Ishikawa (cell line): ENCODE results near the gene DLL3.

Experiments
- CEBPB ChIP-seq: IDR thresholded peaks from 2 replicates; pipeline ENCODE4 v1.6.1; 2012
- CREB1 ChIP-seq: IDR thresholded peaks from 2 replicates; pipeline ENCODE4 v1.6.1; 2012; ENCODE audit warnings: low read depth
- EGR1 ChIP-seq: IDR thresholded peaks from 2 replicates; pipeline ENCODE4 v1.6.1; 2012
- EP300 ChIP-seq: IDR thresholded peaks from 2 replicates; pipeline ENCODE4 v1.6.1; 2012; ENCODE audit warnings: borderline replicate concordance
- FOXM1 ChIP-seq: IDR thresholded peaks from 2 replicates; pipeline ENCODE4 v1.6.1; 2012; ENCODE audit warnings: low read depth, borderline replicate concordance
- MAX ChIP-seq: IDR thresholded peaks from 2 replicates; pipeline ENCODE4 v1.6.1; 2012
- NFIC ChIP-seq: IDR thresholded peaks from 2 replicates; pipeline ENCODE4 v1.6.1; 2012
- RAD21 ChIP-seq: IDR thresholded peaks from 2 replicates; pipeline ENCODE4 v1.6.1; 2012; ENCODE audit warnings: low read depth
- TAF1 ChIP-seq: IDR thresholded peaks from 2 replicates; pipeline ENCODE4 v1.6.1; 2012; ENCODE audit warnings: low read depth, mild to moderate bottlenecking
- TCF12 ChIP-seq: IDR thresholded peaks from 2 replicates; pipeline ENCODE4 v1.6.1; 2012; ENCODE audit warnings: low read depth
- TEAD4 ChIP-seq: IDR thresholded peaks from 2 replicates; pipeline ENCODE4 v1.6.1; 2012
- YY1 ChIP-seq: IDR thresholded peaks from 2 replicates; pipeline ENCODE4 v1.6.1; 2012; ENCODE audit warnings: low read depth
- ZBTB7A ChIP-seq: IDR thresholded peaks from 2 replicates; pipeline ENCODE4 v1.6.1; 2012; ENCODE audit warnings: low read depth
- TF ChIP-seq, protein P1 (sequence below): IDR thresholded peaks from 2 replicates; pipeline ENCODE4 v1.6.1; 2012; ENCODE audit warnings: low read depth, mild to moderate bottlenecking
- TF ChIP-seq, protein P2 (sequence below): IDR thresholded peaks from 2 replicates; pipeline ENCODE4 v1.6.1; 2012

DLL3 gene

GRCh38 chr19:39467941-39468340, 30.8 kb upstream of the DLL3 start:
- TF ChIP-seq TCF12 (no peak), RAD21 (no peak), TEAD4 (no peak), CREB1 (no peak), CEBPB (no peak), MAX (no peak), FOXM1 (no peak), YY1 (no peak), NFIC (no peak), ZBTB7A (no peak), TAF1 (no peak), EGR1 (no peak)
- TF ChIP-seq, protein P1, sequence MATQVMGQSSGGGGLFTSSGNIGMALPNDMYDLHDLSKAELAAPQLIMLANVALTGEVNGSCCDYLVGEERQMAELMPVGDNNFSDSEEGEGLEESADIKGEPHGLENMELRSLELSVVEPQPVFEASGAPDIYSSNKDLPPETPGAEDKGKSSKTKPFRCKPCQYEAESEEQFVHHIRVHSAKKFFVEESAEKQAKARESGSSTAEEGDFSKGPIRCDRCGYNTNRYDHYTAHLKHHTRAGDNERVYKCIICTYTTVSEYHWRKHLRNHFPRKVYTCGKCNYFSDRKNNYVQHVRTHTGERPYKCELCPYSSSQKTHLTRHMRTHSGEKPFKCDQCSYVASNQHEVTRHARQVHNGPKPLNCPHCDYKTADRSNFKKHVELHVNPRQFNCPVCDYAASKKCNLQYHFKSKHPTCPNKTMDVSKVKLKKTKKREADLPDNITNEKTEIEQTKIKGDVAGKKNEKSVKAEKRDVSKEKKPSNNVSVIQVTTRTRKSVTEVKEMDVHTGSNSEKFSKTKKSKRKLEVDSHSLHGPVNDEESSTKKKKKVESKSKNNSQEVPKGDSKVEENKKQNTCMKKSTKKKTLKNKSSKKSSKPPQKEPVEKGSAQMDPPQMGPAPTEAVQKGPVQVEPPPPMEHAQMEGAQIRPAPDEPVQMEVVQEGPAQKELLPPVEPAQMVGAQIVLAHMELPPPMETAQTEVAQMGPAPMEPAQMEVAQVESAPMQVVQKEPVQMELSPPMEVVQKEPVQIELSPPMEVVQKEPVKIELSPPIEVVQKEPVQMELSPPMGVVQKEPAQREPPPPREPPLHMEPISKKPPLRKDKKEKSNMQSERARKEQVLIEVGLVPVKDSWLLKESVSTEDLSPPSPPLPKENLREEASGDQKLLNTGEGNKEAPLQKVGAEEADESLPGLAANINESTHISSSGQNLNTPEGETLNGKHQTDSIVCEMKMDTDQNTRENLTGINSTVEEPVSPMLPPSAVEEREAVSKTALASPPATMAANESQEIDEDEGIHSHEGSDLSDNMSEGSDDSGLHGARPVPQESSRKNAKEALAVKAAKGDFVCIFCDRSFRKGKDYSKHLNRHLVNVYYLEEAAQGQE = no peak
- TF ChIP-seq, protein P2, sequence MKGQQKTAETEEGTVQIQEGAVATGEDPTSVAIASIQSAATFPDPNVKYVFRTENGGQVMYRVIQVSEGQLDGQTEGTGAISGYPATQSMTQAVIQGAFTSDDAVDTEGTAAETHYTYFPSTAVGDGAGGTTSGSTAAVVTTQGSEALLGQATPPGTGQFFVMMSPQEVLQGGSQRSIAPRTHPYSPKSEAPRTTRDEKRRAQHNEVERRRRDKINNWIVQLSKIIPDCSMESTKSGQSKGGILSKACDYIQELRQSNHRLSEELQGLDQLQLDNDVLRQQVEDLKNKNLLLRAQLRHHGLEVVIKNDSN = no peak

- no peak for TF ChIP-seq ZBTB7A
- no peak for TF ChIP-seq MAX
- TF ChIP-seq, protein P2 = no peak
- TF ChIP-seq CREB1 = no peak
Measured at GRCh38 chr19:39469036-39469435, 29.7 kb upstream of the DLL3 start.

DNA sequence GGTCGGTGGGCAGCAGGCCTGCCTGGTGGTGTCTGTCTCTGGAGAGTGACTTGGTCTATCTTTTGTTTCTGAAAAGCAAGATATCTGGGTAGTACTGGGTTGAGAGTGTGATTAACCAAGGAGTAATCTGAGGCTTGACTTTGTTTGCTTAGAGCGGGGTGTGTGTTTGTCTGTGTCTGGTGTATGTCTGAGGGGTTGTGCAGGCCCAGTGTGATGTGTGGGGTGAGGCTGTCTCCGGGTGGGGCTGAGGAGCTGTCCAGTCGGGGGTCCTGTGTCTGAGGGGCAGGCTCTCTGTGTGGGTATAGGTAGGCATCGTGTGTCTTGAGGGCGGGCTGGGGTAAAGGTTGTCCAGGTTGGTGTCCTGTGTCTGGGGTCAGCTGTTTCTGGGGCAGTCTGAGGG, 29.2 kb upstream of the DLL3 start:
- TF ChIP-seq FOXM1 (no peak), TAF1 (no peak), MAX (no peak), TEAD4 (no peak), RAD21 (no peak), ZBTB7A (no peak), EP300 (no peak), YY1 (no peak), EGR1 (no peak), CEBPB (no peak), NFIC (no peak), TCF12 (no peak), CREB1 (no peak)
- TF ChIP-seq, protein P1 = no peak
- TF ChIP-seq, protein P2 = no peak

DNA sequence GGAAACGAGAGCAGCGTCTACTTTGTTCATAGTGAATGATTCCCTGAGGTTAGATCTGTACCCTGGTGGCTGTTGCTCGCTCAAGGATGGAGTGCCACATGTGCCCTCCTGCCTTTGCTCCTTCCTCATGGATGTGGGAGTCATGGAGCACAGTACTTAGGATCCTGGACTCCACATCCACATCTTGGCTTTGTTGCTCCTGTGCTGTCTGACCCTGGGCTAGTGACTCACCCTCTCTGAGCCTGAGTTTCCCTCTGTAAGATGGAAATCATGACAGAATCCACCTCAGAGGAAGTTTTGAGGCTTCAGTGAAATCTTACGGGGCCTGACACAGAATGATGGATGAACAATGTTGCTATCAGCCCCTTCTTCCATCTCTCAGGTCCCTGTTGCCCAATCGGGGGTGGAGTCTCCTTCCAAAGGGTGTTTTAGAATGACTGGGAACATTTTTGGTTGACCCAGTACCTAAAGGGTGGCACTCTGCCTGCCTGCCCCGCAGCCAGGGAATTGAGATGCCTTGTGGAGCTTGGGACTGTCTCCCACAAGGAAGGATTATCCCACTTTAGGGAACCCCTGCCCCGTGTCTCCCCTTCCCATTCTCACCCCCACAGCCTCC, 27.9 kb upstream of the DLL3 start:
- TF ChIP-seq MAX = no peak

- no peak for TF ChIP-seq TAF1
- TF ChIP-seq RAD21 = no peak
- TF ChIP-seq TEAD4 = no peak
- TF ChIP-seq, protein P1 = no peak
- TF ChIP-seq YY1 = no peak
- no peak for TF ChIP-seq NFIC
- no peak for TF ChIP-seq FOXM1
- TF ChIP-seq TCF12 = no peak
- no peak for TF ChIP-seq EP300
- TF ChIP-seq, protein P2 = no peak
- no peak for TF ChIP-seq CREB1
Measured at GRCh38 chr19:39471756-39472536, 26.8 kb upstream of the DLL3 start.
